ENCODE data around the gene POLE3.

POLE3 gene

GRCh38 chr9:113425072-113425471, 14.6 kb upstream of the POLE3 start:
- H3K27me3 ChIP-seq (replicated peaks in 2 of 5; ENCODE audit: control insufficient read depth in 4 of 5, insufficient read depth in 5 of 5, low read length in 4 of 5), result no peaks in the 10 kb centered on the region
- no peaks in the 10 kb centered on the region for H3K9me3 ChIP-seq (ENCODE audit: control extremely low read depth in 1 of 5, control insufficient read depth in 4 of 5, insufficient read depth in 2 of 5, low read depth in 1 of 5, low read length in 4 of 5)
- H3K36me3 ChIP-seq (ENCODE audit: control insufficient read depth in 4 of 4, insufficient read depth in 4 of 4, low read length in 3 of 4), result peaks cover 0 to 14% (median 6%) of the 10 kb centered on the region in 4 experiments
- peak overlapping the region; percentile 55 to 76 for H3K27ac ChIP-seq (ENCODE audit: insufficient read depth in 1 of 2, low read depth in 1 of 2, low read length in 2 of 2, poor library complexity in 1 of 2, severe bottlenecking in 2 of 2)
- WGBS (ENCODE audit: insufficient coverage), result 0% methylated on average over 2 of the region's 2 CpGs
- CTCF ChIA-PET, result interaction anchor here (1.7 to 2.3 kb wide), 5 partner anchors 12 to 233 kb away, joined by 4 to 7 read pairs (median 5); partner anchors contain the start of genes C9orf43 and POLE3
- H3K4me1 ChIP-seq (ENCODE audit: control extremely low read depth in 1 of 4, control insufficient read depth in 4 of 4, insufficient read depth in 4 of 4, low read length in 3 of 4), result peaks cover 4 to 42% (median 25%) of the 10 kb centered on the region in 4 experiments
- peak overlapping the region in 6 of 7 experiments; percentile 11 to 70 (median 65) for H3K4me3 ChIP-seq (ENCODE audit: control insufficient read depth in 1 of 7, extremely low read depth in 1 of 7, insufficient read depth in 4 of 7, low read depth in 2 of 7, low read length in 6 of 7)
- DNase-seq, result peak in 2 of 3 donors; percentile 29 to 47
- POLR2A ChIA-PET, result no interaction called here

- Histone ChIP-seq H3K27me3 (replicated peaks in 2 of 5; ENCODE audit: control insufficient read depth in 4 of 5, insufficient read depth in 5 of 5, low read length in 4 of 5) (no peaks in the 10 kb centered on the region), H3K27ac (ENCODE audit: insufficient read depth in 1 of 2, low read depth in 1 of 2, low read length in 2 of 2, poor library complexity in 1 of 2, severe bottlenecking in 2 of 2) (no peak overlapping the region), H3K36me3 (ENCODE audit: control insufficient read depth in 4 of 4, insufficient read depth in 4 of 4, low read length in 3 of 4) (no peaks in the 10 kb centered on the region), H3K4me1 (ENCODE audit: control extremely low read depth in 1 of 4, control insufficient read depth in 4 of 4, insufficient read depth in 4 of 4, low read length in 3 of 4) (peaks cover 4 to 28% (median 23%) of the 10 kb centered on the region in 4 experiments), H3K4me3 (ENCODE audit: control insufficient read depth in 1 of 7, extremely low read depth in 1 of 7, insufficient read depth in 4 of 7, low read depth in 2 of 7, low read length in 6 of 7) (no peak overlapping the region), H3K9me3 (ENCODE audit: control extremely low read depth in 1 of 5, control insufficient read depth in 4 of 5, insufficient read depth in 2 of 5, low read depth in 1 of 5, low read length in 4 of 5) (no peaks in the 10 kb centered on the region)
- WGBS (ENCODE audit: insufficient coverage), result 90% methylated on average over 2 of the region's 3 CpGs
- POLR2A ChIA-PET, result interaction anchor here (0.9 kb wide), 1 partner anchor 11 kb away, joined by 3 read pairs; the partner anchor contains the start of genes C9orf43 and POLE3
- CTCF ChIA-PET, result interaction anchor here (1.1 kb wide), 1 partner anchor 11 kb away, joined by 3 read pairs; no protein-coding TSS in a partner anchor
- DNase-seq, result no peak
Observed at GRCh38 chr9:113421726-113422125, 11.3 kb upstream of the POLE3 start.

- H3K27ac ChIP-seq (ENCODE audit: insufficient read depth in 1 of 2, low read depth in 1 of 2, low read length in 2 of 2, poor library complexity in 1 of 2, severe bottlenecking in 2 of 2), result no peak overlapping the region
- WGBS (ENCODE audit: insufficient coverage), result 93% methylated on average over 4 of the region's 4 CpGs
- no peaks in the 10 kb centered on the region for H3K36me3 ChIP-seq (ENCODE audit: control insufficient read depth in 4 of 4, insufficient read depth in 4 of 4, low read length in 3 of 4)
- H3K4me3 ChIP-seq (ENCODE audit: control insufficient read depth in 1 of 7, extremely low read depth in 1 of 7, insufficient read depth in 4 of 7, low read depth in 2 of 7, low read length in 6 of 7), result no peak overlapping the region
- peaks cover 0 to 15% (median 4%) of the 10 kb centered on the region in 4 experiments for H3K4me1 ChIP-seq (ENCODE audit: control extremely low read depth in 1 of 4, control insufficient read depth in 4 of 4, insufficient read depth in 4 of 4, low read length in 3 of 4)
- H3K9me3 ChIP-seq (ENCODE audit: control extremely low read depth in 1 of 5, control insufficient read depth in 4 of 5, insufficient read depth in 2 of 5, low read depth in 1 of 5, low read length in 4 of 5), result no peaks in the 10 kb centered on the region
- ChIA-PET CTCF (interaction anchor here (1.1 kb wide), 1 partner anchor 16 kb away, joined by 3 read pairs; the partner anchor contains the start of gene ALAD), POLR2A (no interaction called here)
- no peak for DNase-seq
- H3K27me3 ChIP-seq (replicated peaks in 2 of 5; ENCODE audit: control insufficient read depth in 4 of 5, insufficient read depth in 5 of 5, low read length in 4 of 5), result no peaks in the 10 kb centered on the region
Observed at GRCh38 chr9:113417370-113417769, 6.9 kb upstream of the POLE3 start.

GRCh38 chr9:113416149-113416721, 5.8 kb upstream of the POLE3 start:
- DNase-seq, result peak in 1 of 3 donors; percentile 30
- CTCF ChIA-PET, result interaction anchor here (1.1 to 1.5 kb wide), 3 partner anchors 15 to 241 kb away, joined by 3 to 4 read pairs (median 3); partner anchors contain the start of gene ALAD
- H3K9me3 ChIP-seq (ENCODE audit: control extremely low read depth in 1 of 5, control insufficient read depth in 4 of 5, insufficient read depth in 2 of 5, low read depth in 1 of 5, low read length in 4 of 5), result no peaks in the 10 kb centered on the region
- no peaks in the 10 kb centered on the region for H3K36me3 ChIP-seq (ENCODE audit: control insufficient read depth in 4 of 4, insufficient read depth in 4 of 4, low read length in 3 of 4)
- POLR2A ChIA-PET, result no interaction called here
- H3K4me1 ChIP-seq (ENCODE audit: control extremely low read depth in 1 of 4, control insufficient read depth in 4 of 4, insufficient read depth in 4 of 4, low read length in 3 of 4), result peaks cover 0 to 21% (median 11%) of the 10 kb centered on the region in 4 experiments
- 40% methylated on average over 2 of the region's 3 CpGs for WGBS (ENCODE audit: insufficient coverage)
- no peak overlapping the region for H3K4me3 ChIP-seq (ENCODE audit: control insufficient read depth in 1 of 7, extremely low read depth in 1 of 7, insufficient read depth in 4 of 7, low read depth in 2 of 7, low read length in 6 of 7)
- no peak overlapping the region for H3K27ac ChIP-seq (ENCODE audit: insufficient read depth in 1 of 2, low read depth in 1 of 2, low read length in 2 of 2, poor library complexity in 1 of 2, severe bottlenecking in 2 of 2)
- H3K27me3 ChIP-seq (replicated peaks in 2 of 5; ENCODE audit: control insufficient read depth in 4 of 5, insufficient read depth in 5 of 5, low read length in 4 of 5), result no peaks in the 10 kb centered on the region

GRCh38 chr9:113409883-113410206, 630 bp downstream of the POLE3 start:
- Histone ChIP-seq H3K4me3 (ENCODE audit: control insufficient read depth in 1 of 7, extremely low read depth in 1 of 7, insufficient read depth in 4 of 7, low read depth in 2 of 7, low read length in 6 of 7) (peak overlapping the region; percentile 57 to 99 (median 93)), H3K27ac (ENCODE audit: insufficient read depth in 1 of 2, low read depth in 1 of 2, low read length in 2 of 2, poor library complexity in 1 of 2, severe bottlenecking in 2 of 2) (peak overlapping the region; percentile 83 to 91), H3K36me3 (ENCODE audit: control insufficient read depth in 4 of 4, insufficient read depth in 4 of 4, low read length in 3 of 4) (peaks cover 0 to 17% (median 8%) of the 10 kb centered on the region in 4 experiments), H3K27me3 (replicated peaks in 2 of 5; ENCODE audit: control insufficient read depth in 4 of 5, insufficient read depth in 5 of 5, low read length in 4 of 5) (no peaks in the 10 kb centered on the region), H3K9me3 (ENCODE audit: control extremely low read depth in 1 of 5, control insufficient read depth in 4 of 5, insufficient read depth in 2 of 5, low read depth in 1 of 5, low read length in 4 of 5) (no peaks in the 10 kb centered on the region), H3K4me1 (ENCODE audit: control extremely low read depth in 1 of 4, control insufficient read depth in 4 of 4, insufficient read depth in 4 of 4, low read length in 3 of 4) (peaks cover 9 to 38% (median 26%) of the 10 kb centered on the region in 4 experiments)
- no peak for DNase-seq
- CTCF ChIA-PET, result interaction anchor here (0.8 to 3.4 kb wide), 12 partner anchors 10 to 182 kb away, joined by 3 to 32 read pairs (median 4); partner anchors contain the start of gene ALAD
- WGBS (ENCODE audit: insufficient coverage), result 0% methylated on average over 14 of the region's 20 CpGs
- POLR2A ChIA-PET, result interaction anchor here (0.8 to 1.2 kb wide), 4 partner anchors 9 to 179 kb away, joined by 3 to 5 read pairs (median 4); partner anchors contain the start of genes ALAD and WDR31

- peak overlapping the region; percentile 9 to 99 (median 93) for H3K4me3 ChIP-seq (ENCODE audit: control insufficient read depth in 1 of 7, extremely low read depth in 1 of 7, insufficient read depth in 4 of 7, low read depth in 2 of 7, low read length in 6 of 7)
- ChIA-PET CTCF (interaction anchor here (0.8 to 3.4 kb wide), 12 partner anchors 10 to 182 kb away, joined by 3 to 32 read pairs (median 4); partner anchors contain the start of genes ALAD, CDC26 and PRPF4), POLR2A (interaction anchor here (1.0 to 1.2 kb wide), 2 partner anchors 69 to 179 kb away, joined by 3 to 5 read pairs; partner anchors contain the start of gene WDR31)
Observed at GRCh38 chr9:113409481-113409880, 994 bp downstream of the POLE3 start.

More at GRCh38 chr9:113409481-113409880, 994 bp downstream of the POLE3 start:
- H3K27ac ChIP-seq (ENCODE audit: insufficient read depth in 1 of 2, low read depth in 1 of 2, low read length in 2 of 2, poor library complexity in 1 of 2, severe bottlenecking in 2 of 2), result peak overlapping the region; percentile 83 to 91
- no peak for DNase-seq
- no peaks in the 10 kb centered on the region for H3K27me3 ChIP-seq (replicated peaks in 2 of 5; ENCODE audit: control insufficient read depth in 4 of 5, insufficient read depth in 5 of 5, low read length in 4 of 5)
- H3K36me3 ChIP-seq (ENCODE audit: control insufficient read depth in 4 of 4, insufficient read depth in 4 of 4, low read length in 3 of 4), result peaks cover 0 to 17% (median 8%) of the 10 kb centered on the region in 4 experiments
- WGBS (ENCODE audit: insufficient coverage), result 61% methylated on average over 8 of the region's 10 CpGs
- H3K4me1 ChIP-seq (ENCODE audit: control extremely low read depth in 1 of 4, control insufficient read depth in 4 of 4, insufficient read depth in 4 of 4, low read length in 3 of 4), result peaks cover 13 to 38% (median 26%) of the 10 kb centered on the region in 4 experiments
- no peaks in the 10 kb centered on the region for H3K9me3 ChIP-seq (ENCODE audit: control extremely low read depth in 1 of 5, control insufficient read depth in 4 of 5, insufficient read depth in 2 of 5, low read depth in 1 of 5, low read length in 4 of 5)

Data from common myeloid progenitor, CD34-positive (primary cell).